Heart left ventricle (tissue), 16 donors: Measurements from ENCODE around the gene PCNX3. TPM values are rescaled to one million over a fixed set of nuclear protein-coding genes. Genes with fewer than 3 reads are reported as not detected.

ENCODE experiments used
- ATAC-seq, 4 donors: fragments of 200-7000 bp; cut with Tn5 transposase; one replicate each; pipeline ENCODE4 v1.9.1; 2020 to 2022; ENCODE audit warnings: moderate library complexity in 4 of 4, mild to moderate bottlenecking in 3 of 4, moderate number of reproducible peaks in 1 of 4
- DNase-seq, 5 donors: peaks; one replicate each; pipeline ENCODE4 v3.0.0-alpha.2; 2020
- H3K27ac ChIP-seq, 12 donors: fragments of 200-600 bp; sonication (generic) in 4 of 12; one replicate each; pipeline versions ENCODE4 v1.5.0 to v1.8.0; 2016 to 2022; ENCODE audit warnings: mild to moderate bottlenecking in 2 of 12
- H3K27me3 ChIP-seq, 9 donors: fragments of 200-600 bp; sonication (generic) in 2 of 9; one replicate each; pipeline versions ENCODE4 v1.5.1 to v1.8.0; 2016 to 2022; ENCODE audit warnings: mild to moderate bottlenecking in 3 of 9
- H3K36me3 ChIP-seq, 9 donors: fragments of 200-600 bp; sonication (generic) in 2 of 9; one replicate each; pipeline versions ENCODE4 v1.5.0 to v1.8.0; 2018 to 2022; ENCODE audit warnings: mild to moderate bottlenecking in 2 of 9
- H3K4me1 ChIP-seq, 12 donors: fragments of 200-600 bp; sonication (generic) in 4 of 12; one replicate each; pipeline versions ENCODE4 v1.5.0 to v1.8.0; 2016 to 2022; ENCODE audit warnings: mild to moderate bottlenecking in 3 of 12
- H3K4me3 ChIP-seq, 12 donors: fragments of 200-600 bp; sonication (generic) in 4 of 12; one replicate each; pipeline versions ENCODE4 v1.5.0 to v1.8.0; 2017 to 2022; ENCODE audit warnings: mild to moderate bottlenecking in 9 of 12, moderate library complexity in 4 of 12
- H3K9me3 ChIP-seq, 12 donors: fragments of 200-600 bp; sonication (generic) in 4 of 12; one replicate each; pipeline versions ENCODE4 v1.5.0 to v1.8.0; 2016 to 2022; ENCODE audit warnings: mild to moderate bottlenecking in 1 of 12
- POLR2A ChIP-seq, 2 donors: fragments of 450-650 bp; IDR thresholded peaks; one replicate each; pipeline ENCODE4 v1.6.1; 2017; ENCODE audit warnings: antibody characterized with exemption in 2 of 2, mild to moderate bottlenecking in 2 of 2, moderate library complexity in 2 of 2
- WGBS, 4 donors: extraction: QIAGEN DNeasy Blood & Tissue Kit in 2 of 4; methylation state at CpG; one replicate each; pipeline versions ENCODE4 v1.1.5 to v1.1.7; 2013 to 2018; 5-methylcytosine and 5-hydroxymethylcytosine counted together
- intact Hi-C, 10 donors: fragments of 100-400 bp; cut with DNase I; formaldehyde crosslinking; loops; one replicate each; pipeline versions ENCODE4 v1.11.1 to v1.14.2; 2022
- polyA plus RNA-seq, 2 donors: library from polyadenylated mRNA; stranded (reverse); fragments of 200-250 nt; gene quantifications; one replicate each; pipeline ENCODE4 v1.2.3, GENCODE V29; 2013
- total RNA-seq, 9 donors: library from RNA; depleted of rRNA in 2 of 9; stranded (reverse); fragments of >200 nt in 2 of 9; fragmentation: NEBNext Ultra II Directional in 3 of 9; extraction: Animal tissue kit (Norgen Biotek cat#: 25700) in 3 of 9; gene quantifications; one replicate each; pipeline versions ENCODE4 v1.1.0 to v1.2.4, GENCODE V29; 2016 to 2023
- TF ChIP-seq, protein P1 (sequence below), 12 donors: fragments of 200-600 bp; sonication (generic) in 4 of 12; IDR thresholded peaks; one replicate each; pipeline versions ENCODE4 v1.5.0 to v1.8.0; 2018 to 2022; ENCODE audit warnings: antibody characterized with exemption in 12 of 12, mild to moderate bottlenecking in 5 of 12
- donor health status: ischemic (EF 13 %, LVEDD 7.1; RV severe dilation, severe dysfunction).
- donor health status: healthy with polysubstance abuse.
- donor health status: DM: no; HTN: yes; CAD: no.
- donor health status: DM: no; HTN: no; CAD: no.
- donor health status: ischemic (EF 25% LVEDD 6.9; RV normal size, moderate dysfunction).
- donor health status: ischemic (EF 25% LVEDD 5.7; RV mildly dilated, moderate dysfunction).
- donor health status: healthy.
- donor health status: DM: yes; HTN: yes; CAD: no.
- donor health status: ischemic (EF 35%, LVEDD 5.7; RV mildly dilated, moderate dysfunction).
- donor health status: nonischemic (EF 11% LVEDD 7.7; RV severe dilation, severe dysfunction).
- donor health status: DM: yes; HTN: yes; CAD: no.
- donor health status: PGD.
- donor health status: ischemic (EF 29% LVEDD 5.4; RV normal size, mild dysfunction).
- donor health status: nonischemic (EF 23%, LVEDD 6.1; RV moderate dilation, normal function).

The PCNX3 gene
- total and polyA plus RNA-seq, 11 donors, result 7.1 to 23.4 (median 14.4) TPM

DNA sequence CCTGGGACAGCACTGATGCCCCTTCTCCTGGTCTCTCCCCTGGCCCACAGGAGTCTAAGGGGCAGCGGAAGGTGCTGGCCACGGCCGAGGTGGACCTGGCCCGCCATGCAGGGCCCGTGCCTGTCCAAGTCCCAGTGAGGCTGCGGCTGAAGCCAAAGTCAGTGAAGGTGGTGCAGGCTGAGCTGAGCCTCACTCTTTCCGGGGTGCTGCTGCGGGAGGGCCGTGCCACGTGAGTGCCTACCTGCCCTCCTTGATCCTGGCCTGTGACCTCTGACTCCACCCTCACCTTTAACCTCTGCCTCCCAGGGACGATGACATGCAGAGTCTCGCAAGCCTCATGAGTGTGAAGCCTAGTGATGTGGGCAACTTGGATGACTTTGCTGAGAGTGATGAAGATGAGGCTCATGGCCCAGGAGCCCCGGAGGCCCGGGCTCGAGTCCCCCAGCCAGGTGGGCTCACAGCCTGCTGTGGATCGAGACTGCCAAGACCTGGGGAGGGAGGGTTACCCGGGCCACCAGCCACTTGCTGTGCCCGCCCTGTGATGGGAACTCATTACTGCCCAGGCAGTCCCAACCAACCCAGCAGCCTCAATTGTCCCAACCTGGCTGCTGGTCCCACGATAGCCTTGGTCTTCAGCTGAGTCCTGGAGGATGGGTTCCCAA is 35.4 kb upstream of the PCNX3 start:
- Histone ChIP-seq H3K36me3 (peaks cover 0 to 67% (median 40%) of the 10 kb centered on the region in 9 donors), H3K27ac (peak overlapping the region in 1 of 12 donors; percentile 48), H3K4me3 (no peak overlapping the region), H3K9me3 (no peaks in the 10 kb centered on the region), H3K4me1 (peaks cover 3 to 45% (median 26%) of the 10 kb centered on the region in 12 donors), H3K27me3 (no peaks in the 10 kb centered on the region)
- no peak for TF ChIP-seq POLR2A (IDR thresholded peaks at IDR 0.05)
- TF ChIP-seq, protein P1, sequence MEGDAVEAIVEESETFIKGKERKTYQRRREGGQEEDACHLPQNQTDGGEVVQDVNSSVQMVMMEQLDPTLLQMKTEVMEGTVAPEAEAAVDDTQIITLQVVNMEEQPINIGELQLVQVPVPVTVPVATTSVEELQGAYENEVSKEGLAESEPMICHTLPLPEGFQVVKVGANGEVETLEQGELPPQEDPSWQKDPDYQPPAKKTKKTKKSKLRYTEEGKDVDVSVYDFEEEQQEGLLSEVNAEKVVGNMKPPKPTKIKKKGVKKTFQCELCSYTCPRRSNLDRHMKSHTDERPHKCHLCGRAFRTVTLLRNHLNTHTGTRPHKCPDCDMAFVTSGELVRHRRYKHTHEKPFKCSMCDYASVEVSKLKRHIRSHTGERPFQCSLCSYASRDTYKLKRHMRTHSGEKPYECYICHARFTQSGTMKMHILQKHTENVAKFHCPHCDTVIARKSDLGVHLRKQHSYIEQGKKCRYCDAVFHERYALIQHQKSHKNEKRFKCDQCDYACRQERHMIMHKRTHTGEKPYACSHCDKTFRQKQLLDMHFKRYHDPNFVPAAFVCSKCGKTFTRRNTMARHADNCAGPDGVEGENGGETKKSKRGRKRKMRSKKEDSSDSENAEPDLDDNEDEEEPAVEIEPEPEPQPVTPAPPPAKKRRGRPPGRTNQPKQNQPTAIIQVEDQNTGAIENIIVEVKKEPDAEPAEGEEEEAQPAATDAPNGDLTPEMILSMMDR (IDR thresholded peaks at IDR 0.05), result no peak
- DNase-seq (no peak), ATAC-seq (no peak)
- 92 to 94% (median 93%) methylated on average over 8 to 19 of the region's 19 CpGs for WGBS, 4 donors
- intact Hi-C loops, result no loop called here

- whole genome bisulfite sequencing, 4 donors, result 89 to 97% (median 94%) methylated on average over 8 of the region's 8 CpGs
Observed at GRCh38 chr11:65580756-65581155, 34.8 kb upstream of the PCNX3 start.

GRCh38 chr11:65581928-65582327 is 33.6 kb upstream of the PCNX3 start:
- no peak for ATAC-seq
- H3K27ac ChIP-seq, result peak overlapping the region in 2 of 12 donors; percentile 9 to 47
- H3K36me3 ChIP-seq, result peaks cover 0 to 74% (median 50%) of the 10 kb centered on the region in 9 donors
- no peaks in the 10 kb centered on the region for H3K9me3 ChIP-seq
- intact Hi-C loops, result no loop called here
- no peaks in the 10 kb centered on the region for H3K27me3 ChIP-seq
- DNase-seq, result no peak
- no peak overlapping the region for H3K4me3 ChIP-seq
- H3K4me1 ChIP-seq, result peaks cover 3 to 44% (median 33%) of the 10 kb centered on the region in 12 donors
- TF ChIP-seq POLR2A (IDR thresholded peaks at IDR 0.05), result no peak
- TF ChIP-seq, protein P1 (IDR thresholded peaks at IDR 0.05), result no peak
- WGBS, 4 donors, result 76 to 88% (median 85%) methylated on average over 3 of the region's 3 CpGs

More at GRCh38 chr11:65580756-65581155, 34.8 kb upstream of the PCNX3 start:
- no peak for TF ChIP-seq POLR2A (IDR thresholded peaks at IDR 0.05)
- TF ChIP-seq, protein P1 (IDR thresholded peaks at IDR 0.05), result no peak
- Histone ChIP-seq H3K27ac (peak overlapping the region in 1 of 12 donors; percentile 48), H3K27me3 (no peaks in the 10 kb centered on the region), H3K9me3 (no peaks in the 10 kb centered on the region), H3K36me3 (peaks cover 0 to 67% (median 45%) of the 10 kb centered on the region in 9 donors), H3K4me3 (no peak overlapping the region), H3K4me1 (peaks cover 3 to 45% (median 25%) of the 10 kb centered on the region in 12 donors)
- ATAC-seq (no peak), DNase-seq (no peak)
- intact Hi-C loops, result no loop called here

GRCh38 chr11:65583589-65583988 is 32.0 kb upstream of the PCNX3 start:
- H3K4me1 ChIP-seq, result peaks cover 6 to 44% (median 33%) of the 10 kb centered on the region in 12 donors
- no peak for ATAC-seq
- H3K4me3 ChIP-seq, result no peak overlapping the region
- peaks cover 0 to 70% (median 50%) of the 10 kb centered on the region in 9 donors for H3K36me3 ChIP-seq
- no peak for DNase-seq
- peak overlapping the region in 1 of 12 donors; percentile 24 for H3K27ac ChIP-seq
- no peaks in the 10 kb centered on the region for H3K9me3 ChIP-seq
- no peaks in the 10 kb centered on the region for H3K27me3 ChIP-seq
- TF ChIP-seq POLR2A (IDR thresholded peaks at IDR 0.05), result no peak
- TF ChIP-seq, protein P1 (IDR thresholded peaks at IDR 0.05), result no peak
- 84 to 92% (median 90%) methylated on average over 5 to 10 of the region's 10 CpGs for WGBS, 4 donors
- intact Hi-C loops, result no loop called here
